Endothelial cell (in vitro differentiated cells): ENCODE data around the gene CARMIL1. TPM values are rescaled to one million over a fixed set of nuclear protein-coding genes. Genes with fewer than 3 reads are reported as not detected.

ENCODE experiments used
- DNase-seq: peaks from one replicate; pipeline ENCODE4 v3.0.0; 2021; ENCODE audit warnings: low spot score
- H3K27ac Mint-ChIP-seq: one replicate; pipeline ENCODE4 v1.8.0; 2021; ENCODE audit warnings: mixed read lengths, inconsistent platforms; ENCODE audit not compliant: unreplicated experiment
- H3K27me3 Mint-ChIP-seq: one replicate; pipeline ENCODE4 v1.8.0; 2021; ENCODE audit warnings: mild to moderate bottlenecking, moderate library complexity, mixed read lengths, inconsistent platforms; ENCODE audit not compliant: unreplicated experiment
- H3K36me3 Mint-ChIP-seq: one replicate; pipeline ENCODE4 v1.8.0; 2021; ENCODE audit warnings: mild to moderate bottlenecking, low read depth, mixed read lengths, inconsistent platforms; ENCODE audit not compliant: unreplicated experiment
- H3K4me1 Mint-ChIP-seq: one replicate; pipeline ENCODE4 v1.8.0; 2021; ENCODE audit warnings: mild to moderate bottlenecking, mixed read lengths, inconsistent platforms; ENCODE audit not compliant: unreplicated experiment
- H3K4me3 Mint-ChIP-seq: one replicate; pipeline ENCODE4 v1.8.0; 2021; ENCODE audit warnings: mild to moderate bottlenecking, mixed read lengths, inconsistent platforms; ENCODE audit not compliant: unreplicated experiment
- H3K9me3 Mint-ChIP-seq: one replicate; pipeline ENCODE4 v1.8.0; 2021; ENCODE audit warnings: mixed read lengths, inconsistent platforms; ENCODE audit not compliant: unreplicated experiment
- total RNA-seq: library from RNA; stranded (reverse); fragmentation: NEBNext Ultra II Directional; extraction: Animal tissue kit (Norgen Biotek cat#: 25700); gene quantifications from one replicate; pipeline ENCODE4 v1.2.1, GENCODE V29; 2021; ENCODE audit not compliant: unreplicated experiment
- TF ChIP-seq, protein P1 (sequence below): fragments of 200-600 bp; sonication (generic); IDR thresholded peaks from one replicate; pipeline ENCODE4 v1.5.0; 2021; ENCODE audit warnings: antibody characterized with exemption; ENCODE audit not compliant: unreplicated experiment

Gene CARMIL1
- total RNA-seq, 1 donor from 2014 or later, result 32.5 TPM

DNA sequence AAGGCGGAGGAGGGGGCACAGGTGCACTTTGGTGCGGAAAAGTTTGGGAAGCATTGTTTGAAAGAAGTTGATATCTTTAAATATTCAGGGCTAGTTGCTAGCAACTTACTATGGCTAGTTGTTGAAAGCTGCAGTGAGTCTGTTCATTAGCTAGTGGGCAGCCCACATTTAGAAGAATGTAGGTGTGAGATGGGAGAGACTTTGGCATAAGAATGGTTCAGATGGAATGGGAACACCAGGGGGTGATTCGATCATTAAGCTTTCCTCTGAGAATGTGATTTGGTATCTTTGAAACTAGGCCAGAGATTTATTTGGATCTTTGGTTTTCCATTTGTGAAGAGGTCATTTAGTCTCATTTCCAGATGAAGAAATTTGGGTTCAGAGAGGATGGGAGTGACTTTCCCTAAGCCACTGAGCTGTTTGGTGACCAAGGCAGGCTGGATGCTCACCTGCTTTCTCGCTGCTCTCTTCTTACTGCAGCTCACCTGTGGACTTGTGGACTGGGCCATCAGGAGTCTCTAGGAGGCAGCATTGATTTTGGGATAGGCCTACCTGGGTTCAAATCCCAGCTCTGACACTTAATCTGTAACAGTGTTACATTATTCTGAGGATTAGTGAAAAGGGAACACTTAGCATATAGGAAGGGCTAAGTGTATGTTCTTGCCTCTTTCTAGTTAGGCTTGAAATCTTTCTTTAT lies 62.9 kb downstream of the CARMIL1 start:
- DNase-seq, result no peak
- Mint-ChIP-seq H3K36me3 (no peaks in the 10 kb centered on the region), H3K27ac (no peak overlapping the region), H3K9me3 (no peaks in the 10 kb centered on the region), H3K27me3 (peaks cover 5% of the 10 kb centered on the region), H3K4me3 (peak overlapping the region; percentile 37), H3K4me1 (peaks cover 20% of the 10 kb centered on the region)
- TF ChIP-seq, protein P1, sequence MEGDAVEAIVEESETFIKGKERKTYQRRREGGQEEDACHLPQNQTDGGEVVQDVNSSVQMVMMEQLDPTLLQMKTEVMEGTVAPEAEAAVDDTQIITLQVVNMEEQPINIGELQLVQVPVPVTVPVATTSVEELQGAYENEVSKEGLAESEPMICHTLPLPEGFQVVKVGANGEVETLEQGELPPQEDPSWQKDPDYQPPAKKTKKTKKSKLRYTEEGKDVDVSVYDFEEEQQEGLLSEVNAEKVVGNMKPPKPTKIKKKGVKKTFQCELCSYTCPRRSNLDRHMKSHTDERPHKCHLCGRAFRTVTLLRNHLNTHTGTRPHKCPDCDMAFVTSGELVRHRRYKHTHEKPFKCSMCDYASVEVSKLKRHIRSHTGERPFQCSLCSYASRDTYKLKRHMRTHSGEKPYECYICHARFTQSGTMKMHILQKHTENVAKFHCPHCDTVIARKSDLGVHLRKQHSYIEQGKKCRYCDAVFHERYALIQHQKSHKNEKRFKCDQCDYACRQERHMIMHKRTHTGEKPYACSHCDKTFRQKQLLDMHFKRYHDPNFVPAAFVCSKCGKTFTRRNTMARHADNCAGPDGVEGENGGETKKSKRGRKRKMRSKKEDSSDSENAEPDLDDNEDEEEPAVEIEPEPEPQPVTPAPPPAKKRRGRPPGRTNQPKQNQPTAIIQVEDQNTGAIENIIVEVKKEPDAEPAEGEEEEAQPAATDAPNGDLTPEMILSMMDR, result no peak

DNA sequence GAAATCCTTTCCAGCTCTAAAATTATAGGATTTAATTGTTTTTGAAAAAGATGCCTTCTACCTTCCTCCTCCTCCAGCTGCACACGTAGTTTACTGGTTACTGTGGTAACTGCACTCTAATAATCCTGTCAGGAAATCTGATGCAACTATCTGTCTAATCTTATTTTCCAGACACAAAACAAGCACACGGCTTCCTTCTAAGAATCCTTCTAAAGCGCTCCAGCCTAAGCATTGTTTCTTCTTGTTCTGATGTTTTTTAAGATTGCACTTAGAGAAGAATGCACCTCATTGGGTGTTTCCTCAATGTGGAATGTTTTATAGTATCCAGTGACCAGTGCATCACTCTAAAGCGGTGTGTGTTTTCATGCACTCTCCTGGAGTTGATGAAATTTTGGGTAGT lies 63.6 kb downstream of the CARMIL1 start:
- TF ChIP-seq, protein P1, result no peak
- Mint-ChIP-seq H3K36me3 (no peaks in the 10 kb centered on the region), H3K4me1 (peaks cover 14% of the 10 kb centered on the region), H3K27ac (no peak overlapping the region), H3K27me3 (peaks cover 5% of the 10 kb centered on the region), H3K4me3 (no peak overlapping the region), H3K9me3 (no peaks in the 10 kb centered on the region)
- DNase-seq, result no peak

DNA sequence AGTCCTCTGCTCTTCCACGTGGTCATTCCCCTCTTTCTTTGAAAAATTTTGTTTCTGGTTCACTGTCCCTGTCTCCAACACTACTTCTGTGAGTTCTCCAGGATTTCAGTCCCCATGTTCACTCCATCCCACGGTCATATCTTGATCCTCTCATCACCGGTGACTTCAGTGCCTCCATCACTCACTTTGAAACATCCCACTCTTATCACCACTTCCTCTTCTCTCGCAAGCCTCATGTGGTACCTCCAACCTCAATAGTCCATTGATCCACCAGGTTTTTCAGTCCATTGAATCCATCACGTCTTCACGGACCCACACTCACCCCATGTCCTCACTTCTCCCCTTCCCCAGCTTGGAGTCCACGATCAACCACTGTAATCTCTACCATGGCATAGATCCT lies 64.8 kb downstream of the CARMIL1 start:
- H3K4me3 Mint-ChIP-seq, result no peak overlapping the region
- TF ChIP-seq, protein P1, result no peak
- DNase-seq, result no peak
- H3K9me3 Mint-ChIP-seq, result no peaks in the 10 kb centered on the region
- H3K4me1 Mint-ChIP-seq, result peaks cover 14% of the 10 kb centered on the region
- peaks cover 5% of the 10 kb centered on the region for H3K27me3 Mint-ChIP-seq
- no peak overlapping the region for H3K27ac Mint-ChIP-seq
- no peaks in the 10 kb centered on the region for H3K36me3 Mint-ChIP-seq

DNA sequence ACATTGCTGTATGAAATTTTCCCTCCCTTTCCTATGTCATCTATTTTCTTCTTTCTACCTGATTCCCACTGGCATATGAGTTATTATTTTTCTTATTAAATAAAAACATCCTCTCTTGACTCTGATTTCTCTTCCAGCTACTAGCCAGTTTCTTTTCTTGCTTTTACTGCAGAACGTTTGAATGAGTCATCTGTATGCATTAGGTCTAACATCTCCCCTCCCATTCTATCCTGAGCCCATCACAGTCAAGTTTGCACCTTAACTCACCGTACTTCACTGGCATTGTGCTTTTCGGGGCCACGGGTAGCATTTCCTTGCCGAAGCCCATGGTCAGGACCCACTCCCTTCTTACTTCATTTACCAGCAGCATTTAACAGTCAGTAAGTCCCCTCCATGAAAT lies 65.7 kb downstream of the CARMIL1 start:
- no peak overlapping the region for H3K27ac Mint-ChIP-seq
- TF ChIP-seq, protein P1, result no peak
- H3K27me3 Mint-ChIP-seq, result peaks cover 4% of the 10 kb centered on the region
- peaks cover 14% of the 10 kb centered on the region for H3K4me1 Mint-ChIP-seq
- DNase-seq, result no peak
- H3K9me3 Mint-ChIP-seq, result no peaks in the 10 kb centered on the region
- no peaks in the 10 kb centered on the region for H3K36me3 Mint-ChIP-seq
- no peak overlapping the region for H3K4me3 Mint-ChIP-seq

DNA sequence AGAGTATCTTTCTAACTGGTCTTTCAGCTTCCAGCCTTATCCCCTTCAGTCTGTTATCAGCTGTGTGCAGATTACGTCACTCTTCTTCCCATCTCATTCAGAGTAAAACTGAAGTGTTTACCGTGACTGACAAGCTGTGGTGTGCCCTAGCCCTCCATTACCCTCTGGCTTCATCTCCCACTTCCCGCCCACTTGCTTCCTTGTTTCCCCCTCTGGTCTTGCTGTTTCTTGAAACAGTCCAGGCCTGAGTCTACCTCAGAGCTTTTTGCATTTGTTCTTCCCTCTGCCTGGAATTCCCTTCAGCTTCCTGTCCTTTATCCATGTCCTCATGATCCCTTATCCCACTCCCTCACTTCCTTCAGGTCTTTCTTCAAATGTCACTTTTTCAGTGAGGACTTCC lies 66.9 kb downstream of the CARMIL1 start:
- H3K9me3 Mint-ChIP-seq, result no peaks in the 10 kb centered on the region
- TF ChIP-seq, protein P1, result no peak
- no peak for DNase-seq
- H3K4me1 Mint-ChIP-seq, result peaks cover 14% of the 10 kb centered on the region
- H3K27me3 Mint-ChIP-seq, result no peaks in the 10 kb centered on the region
- no peak overlapping the region for H3K4me3 Mint-ChIP-seq
- no peak overlapping the region for H3K27ac Mint-ChIP-seq
- H3K36me3 Mint-ChIP-seq, result no peaks in the 10 kb centered on the region
